ENCODE measurements around the gene HSD17B2.

GRCh38 chr16:82008957-82009592, 26.0 kb upstream of the HSD17B2 start:
- TF ChIP-seq, protein P1, sequence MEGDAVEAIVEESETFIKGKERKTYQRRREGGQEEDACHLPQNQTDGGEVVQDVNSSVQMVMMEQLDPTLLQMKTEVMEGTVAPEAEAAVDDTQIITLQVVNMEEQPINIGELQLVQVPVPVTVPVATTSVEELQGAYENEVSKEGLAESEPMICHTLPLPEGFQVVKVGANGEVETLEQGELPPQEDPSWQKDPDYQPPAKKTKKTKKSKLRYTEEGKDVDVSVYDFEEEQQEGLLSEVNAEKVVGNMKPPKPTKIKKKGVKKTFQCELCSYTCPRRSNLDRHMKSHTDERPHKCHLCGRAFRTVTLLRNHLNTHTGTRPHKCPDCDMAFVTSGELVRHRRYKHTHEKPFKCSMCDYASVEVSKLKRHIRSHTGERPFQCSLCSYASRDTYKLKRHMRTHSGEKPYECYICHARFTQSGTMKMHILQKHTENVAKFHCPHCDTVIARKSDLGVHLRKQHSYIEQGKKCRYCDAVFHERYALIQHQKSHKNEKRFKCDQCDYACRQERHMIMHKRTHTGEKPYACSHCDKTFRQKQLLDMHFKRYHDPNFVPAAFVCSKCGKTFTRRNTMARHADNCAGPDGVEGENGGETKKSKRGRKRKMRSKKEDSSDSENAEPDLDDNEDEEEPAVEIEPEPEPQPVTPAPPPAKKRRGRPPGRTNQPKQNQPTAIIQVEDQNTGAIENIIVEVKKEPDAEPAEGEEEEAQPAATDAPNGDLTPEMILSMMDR (IDR thresholded peaks at IDR 0.05 in 2 of 3, conservative IDR thresholded peaks at IDR 0.05 in 1 of 3; ENCODE audit: borderline replicate concordance in 1 of 3, insufficient read depth in 1 of 3, low read depth in 2 of 3, low read length in 2 of 3) = no peak
- TF ChIP-seq RAD21 (IDR thresholded peaks at IDR 0.05; ENCODE audit: low read depth) (no peak), CBX3 (IDR thresholded peaks at IDR 0.05; ENCODE audit: low read depth) (peak; percentile 64; the same call in 1 of the 2 replicates), SIN3A (IDR thresholded peaks at IDR 0.05; ENCODE audit: low read depth) (no peak), SP1 (IDR thresholded peaks at IDR 0.05; ENCODE audit: low read depth) (no peak), EZH2 (IDR thresholded peaks at IDR 0.05) (no peak)
